WTC11 (cell line): ENCODE data around the gene CTPS2. TPM values are rescaled to one million over a fixed set of nuclear protein-coding genes. Genes with fewer than 3 reads are reported as not detected.

Source experiments
- ATAC-seq: fragments of 200-7000 bp; cut with Tn5 transposase; 2 replicates; pipeline ENCODE4 v1.10.0; 2021; ENCODE audit warnings: mild to moderate bottlenecking, moderate library complexity
- CTCF ChIA-PET: fragments of 300-600 bp; sonication (Branson Sonifier 250); formaldehyde crosslinking; loops from one replicate; lab custom pipeline; 2021; ENCODE audit warnings: antibody characterized with exemption; lab: Charles Lee
- POLR2A ChIA-PET: fragments of 350-600 bp; sonication (Branson Sonifier 250); formaldehyde crosslinking; loops from one replicate; lab custom pipeline; 2021; ENCODE audit warnings: antibody characterized with exemption; lab: Charles Lee
- DNase-seq: peaks from one replicate; pipeline ENCODE4 v3.0.0; 2021; ENCODE audit warnings: low spot score
- H3K27ac Mint-ChIP-seq: 2 replicates; pipeline ENCODE4 v1.8.0; 2021; ENCODE audit warnings: mixed read lengths
- H3K27me3 Mint-ChIP-seq: 2 replicates; pipeline ENCODE4 v1.8.0; 2021; ENCODE audit warnings: low read depth, mild to moderate bottlenecking, moderate library complexity, mixed read lengths
- H3K36me3 Mint-ChIP-seq: 2 replicates; pipeline ENCODE4 v1.8.0; 2021; ENCODE audit warnings: mixed read lengths
- H3K4me1 Mint-ChIP-seq: 2 replicates; pipeline ENCODE4 v1.8.0; 2022; ENCODE audit warnings: mixed read lengths
- H3K4me3 Mint-ChIP-seq: 2 replicates; pipeline ENCODE4 v1.8.0; 2021; ENCODE audit warnings: mild to moderate bottlenecking, moderate library complexity, mixed read lengths
- H3K9me3 Mint-ChIP-seq: 2 replicates; pipeline ENCODE4 v1.8.0; 2021; ENCODE audit warnings: mixed read lengths
- CBFB ChIP-seq: sonication (generic); formaldehyde crosslinking; IDR thresholded peaks from 2 replicates; pipeline ENCODE4 v1.8.1; 2022; ENCODE audit warnings: mild to moderate bottlenecking, low read depth, missing genetic modification reagents
- CREB1 ChIP-seq: sonication (generic); formaldehyde crosslinking; IDR thresholded peaks from 2 replicates; pipeline ENCODE4 v1.8.0; 2023; ENCODE audit warnings: mild to moderate bottlenecking, missing genetic modification reagents
- CREM ChIP-seq: sonication (generic); formaldehyde crosslinking; IDR thresholded peaks from 2 replicates; pipeline ENCODE4 v1.8.1; 2022; ENCODE audit warnings: mild to moderate bottlenecking, missing genetic modification reagents, moderate library complexity
- ELF4 ChIP-seq: sonication (generic); formaldehyde crosslinking; IDR thresholded peaks from 2 replicates; pipeline ENCODE4 v1.8.1; 2022; ENCODE audit warnings: low read depth, mild to moderate bottlenecking, moderate library complexity, missing genetic modification reagents
- EMX1 ChIP-seq: fragments of 250-450 bp; sonication (Bioruptor Pico); IDR thresholded peaks from 2 replicates; pipeline ENCODE4 v1.8.0; 2021; ENCODE audit warnings: mild to moderate bottlenecking
- FOXK1 ChIP-seq: sonication (generic); formaldehyde crosslinking; IDR thresholded peaks from 2 replicates; pipeline ENCODE4 v1.8.0; 2022; ENCODE audit warnings: mild to moderate bottlenecking, moderate library complexity, missing genetic modification reagents
- FOXP1 ChIP-seq: sonication (generic); formaldehyde crosslinking; IDR thresholded peaks from 2 replicates; pipeline ENCODE4 v1.8.0; 2022; ENCODE audit warnings: missing genetic modification reagents, mild to moderate bottlenecking, moderate library complexity, borderline replicate concordance
- GTF2I ChIP-seq: fragments of 250-450 bp; sonication (Bioruptor Pico); conservative IDR thresholded peaks from 2 replicates; pipeline ENCODE4 v1.4.0; 2021; ENCODE audit warnings: mild to moderate bottlenecking
- KAT7 ChIP-seq: sonication (generic); formaldehyde crosslinking; IDR thresholded peaks from 2 replicates; pipeline ENCODE4 v1.8.1; 2023; ENCODE audit warnings: missing genetic modification reagents, mild to moderate bottlenecking, borderline replicate concordance
- NFE2L1 ChIP-seq: sonication (generic); formaldehyde crosslinking; IDR thresholded peaks from 2 replicates; pipeline ENCODE4 v1.8.1; 2023; ENCODE audit warnings: missing genetic modification reagents
- OVOL2 ChIP-seq: fragments of 250-450 bp; sonication (Bioruptor Pico); IDR thresholded peaks from 2 replicates; pipeline ENCODE4 v1.9.0; 2021; ENCODE audit warnings: mild to moderate bottlenecking, borderline replicate concordance
- RELA ChIP-seq: sonication (generic); formaldehyde crosslinking; IDR thresholded peaks from 2 replicates; pipeline ENCODE4 v1.8.1; 2022; ENCODE audit warnings: missing genetic modification reagents, mild to moderate bottlenecking, borderline replicate concordance
- SMAD3 ChIP-seq: sonication (generic); formaldehyde crosslinking; IDR thresholded peaks from 2 replicates; pipeline ENCODE4 v1.8.0; 2022; ENCODE audit warnings: missing genetic modification reagents, mild to moderate bottlenecking, borderline replicate concordance
- SOX15 ChIP-seq: fragments of 250-450 bp; sonication (Bioruptor Pico); IDR thresholded peaks from 2 replicates; pipeline ENCODE4 v1.9.0; 2021; ENCODE audit warnings: mild to moderate bottlenecking
- SP1 ChIP-seq: sonication (generic); formaldehyde crosslinking; conservative IDR thresholded peaks from 2 replicates; pipeline ENCODE4 v1.8.1; 2022; ENCODE audit warnings: missing genetic modification reagents
- ZNF396 ChIP-seq: fragments of 250-450 bp; sonication (Bioruptor Pico); IDR thresholded peaks from 2 replicates; pipeline ENCODE4 v1.8.0; 2021; ENCODE audit warnings: mild to moderate bottlenecking, moderate library complexity, borderline replicate concordance
- ZNF423 ChIP-seq: fragments of 250-450 bp; sonication (Bioruptor Pico); IDR thresholded peaks from 2 replicates; pipeline ENCODE4 v2.1.2; 2022; ENCODE audit warnings: mild to moderate bottlenecking, moderate library complexity
- total RNA-seq: library from RNA; stranded (reverse); gene quantifications from 3 replicates; pipeline ENCODE4 v1.2.3, GENCODE V29; 2021
- TF ChIP-seq, protein P1 (sequence below): fragments of 250-450 bp; sonication (Bioruptor Pico); IDR thresholded peaks from 2 replicates; pipeline ENCODE4 v2.1.2; 2022; ENCODE audit warnings: mild to moderate bottlenecking, moderate library complexity
- TF ChIP-seq, protein P2 (sequence below): sonication (generic); formaldehyde crosslinking; IDR thresholded peaks from 2 replicates; pipeline ENCODE4 v1.8.0; 2022; ENCODE audit warnings: mild to moderate bottlenecking, missing genetic modification reagents
- TF ChIP-seq, protein P3 (sequence below): fragments of 250-450 bp; sonication (Bioruptor Pico); IDR thresholded peaks from 2 replicates; pipeline ENCODE4 v1.9.0; 2021; ENCODE audit warnings: mild to moderate bottlenecking
- TF ChIP-seq, protein P4 (sequence below): sonication (generic); formaldehyde crosslinking; conservative IDR thresholded peaks from 2 replicates; pipeline ENCODE4 v1.8.1; 2022; ENCODE audit warnings: mild to moderate bottlenecking, missing genetic modification reagents
- TF ChIP-seq, protein P5 (sequence below): sonication (generic); formaldehyde crosslinking; IDR thresholded peaks from 2 replicates; pipeline ENCODE4 v1.8.1; 2022; ENCODE audit warnings: low read depth, mild to moderate bottlenecking, moderate library complexity, missing genetic modification reagents, borderline replicate concordance
- TF ChIP-seq, protein P6 (sequence below): sonication (generic); formaldehyde crosslinking; IDR thresholded peaks from 2 replicates; pipeline ENCODE4 v1.8.1; 2022; ENCODE audit warnings: low read depth, missing genetic modification reagents, borderline replicate concordance
- TF ChIP-seq, protein P7 (sequence below): sonication (generic); formaldehyde crosslinking; IDR thresholded peaks from 2 replicates; pipeline ENCODE4 v1.8.1; 2022; ENCODE audit warnings: missing genetic modification reagents, borderline replicate concordance
- TF ChIP-seq, protein P8 (sequence below): sonication (generic); formaldehyde crosslinking; IDR thresholded peaks from 2 replicates; pipeline ENCODE4 v1.8.1; 2023; ENCODE audit warnings: mild to moderate bottlenecking, missing genetic modification reagents

The CTPS2 gene
- total RNA-seq, 1 experiment from 2014 or later, result 23.2 TPM

DNA sequence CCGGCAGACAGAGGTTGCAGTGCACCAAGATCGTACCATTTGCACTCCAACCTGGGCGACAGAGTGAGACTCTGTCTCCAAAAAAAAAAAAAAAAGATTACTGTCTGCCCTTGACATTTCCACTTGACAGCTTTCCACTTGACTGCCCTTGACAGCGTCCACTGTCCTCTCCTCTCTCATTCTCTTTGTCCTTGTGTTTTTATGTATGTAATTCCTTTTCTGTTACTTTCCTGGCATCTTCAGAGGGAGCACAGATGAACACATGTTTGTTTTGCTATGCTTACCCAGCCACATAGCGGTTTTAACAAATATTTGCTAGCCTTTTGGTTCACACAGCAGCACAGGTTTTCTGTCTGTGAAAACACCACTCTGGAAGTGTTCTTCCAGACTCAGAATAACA is 33.2 kb upstream of the CTPS2 start:
- ChIA-PET CTCF (no interaction called here), POLR2A (no interaction called here)
- no peak overlapping the region for H3K4me3 Mint-ChIP-seq
- TF ChIP-seq CREB1 (CRISPR knock-in tag) (no peak), NFE2L1 (CRISPR knock-in tag) (no peak), FOXK1 (no peak), ZNF423 (no peak), OVOL2 (CRISPR knock-in tag) (no peak), SOX15 (no peak), CREM (CRISPR knock-in tag) (no peak), CBFB (CRISPR knock-in tag) (no peak), FOXP1 (CRISPR knock-in tag) (no peak), EMX1 (CRISPR knock-in tag) (no peak), KAT7 (CRISPR knock-in tag) (no peak), RELA (CRISPR knock-in tag) (no peak)
- TF ChIP-seq, protein P1, sequence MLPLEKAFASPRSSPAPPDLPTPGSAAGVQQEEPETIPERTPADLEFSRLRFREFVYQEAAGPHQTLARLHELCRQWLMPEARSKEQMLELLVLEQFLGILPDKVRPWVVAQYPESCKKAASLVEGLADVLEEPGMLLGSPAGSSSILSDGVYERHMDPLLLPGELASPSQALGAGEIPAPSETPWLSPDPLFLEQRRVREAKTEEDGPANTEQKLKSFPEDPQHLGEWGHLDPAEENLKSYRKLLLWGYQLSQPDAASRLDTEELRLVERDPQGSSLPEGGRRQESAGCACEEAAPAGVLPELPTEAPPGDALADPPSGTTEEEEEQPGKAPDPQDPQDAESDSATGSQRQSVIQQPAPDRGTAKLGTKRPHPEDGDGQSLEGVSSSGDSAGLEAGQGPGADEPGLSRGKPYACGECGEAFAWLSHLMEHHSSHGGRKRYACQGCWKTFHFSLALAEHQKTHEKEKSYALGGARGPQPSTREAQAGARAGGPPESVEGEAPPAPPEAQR (CRISPR knock-in tag), result no peak
- TF ChIP-seq, protein P2, sequence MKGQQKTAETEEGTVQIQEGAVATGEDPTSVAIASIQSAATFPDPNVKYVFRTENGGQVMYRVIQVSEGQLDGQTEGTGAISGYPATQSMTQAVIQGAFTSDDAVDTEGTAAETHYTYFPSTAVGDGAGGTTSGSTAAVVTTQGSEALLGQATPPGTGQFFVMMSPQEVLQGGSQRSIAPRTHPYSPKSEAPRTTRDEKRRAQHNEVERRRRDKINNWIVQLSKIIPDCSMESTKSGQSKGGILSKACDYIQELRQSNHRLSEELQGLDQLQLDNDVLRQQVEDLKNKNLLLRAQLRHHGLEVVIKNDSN, result no peak
- TF ChIP-seq, protein P3, sequence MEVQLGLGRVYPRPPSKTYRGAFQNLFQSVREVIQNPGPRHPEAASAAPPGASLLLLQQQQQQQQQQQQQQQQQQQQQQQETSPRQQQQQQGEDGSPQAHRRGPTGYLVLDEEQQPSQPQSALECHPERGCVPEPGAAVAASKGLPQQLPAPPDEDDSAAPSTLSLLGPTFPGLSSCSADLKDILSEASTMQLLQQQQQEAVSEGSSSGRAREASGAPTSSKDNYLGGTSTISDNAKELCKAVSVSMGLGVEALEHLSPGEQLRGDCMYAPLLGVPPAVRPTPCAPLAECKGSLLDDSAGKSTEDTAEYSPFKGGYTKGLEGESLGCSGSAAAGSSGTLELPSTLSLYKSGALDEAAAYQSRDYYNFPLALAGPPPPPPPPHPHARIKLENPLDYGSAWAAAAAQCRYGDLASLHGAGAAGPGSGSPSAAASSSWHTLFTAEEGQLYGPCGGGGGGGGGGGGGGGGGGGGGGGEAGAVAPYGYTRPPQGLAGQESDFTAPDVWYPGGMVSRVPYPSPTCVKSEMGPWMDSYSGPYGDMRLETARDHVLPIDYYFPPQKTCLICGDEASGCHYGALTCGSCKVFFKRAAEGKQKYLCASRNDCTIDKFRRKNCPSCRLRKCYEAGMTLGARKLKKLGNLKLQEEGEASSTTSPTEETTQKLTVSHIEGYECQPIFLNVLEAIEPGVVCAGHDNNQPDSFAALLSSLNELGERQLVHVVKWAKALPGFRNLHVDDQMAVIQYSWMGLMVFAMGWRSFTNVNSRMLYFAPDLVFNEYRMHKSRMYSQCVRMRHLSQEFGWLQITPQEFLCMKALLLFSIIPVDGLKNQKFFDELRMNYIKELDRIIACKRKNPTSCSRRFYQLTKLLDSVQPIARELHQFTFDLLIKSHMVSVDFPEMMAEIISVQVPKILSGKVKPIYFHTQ (CRISPR knock-in tag), result no peak
- TF ChIP-seq, protein P4, sequence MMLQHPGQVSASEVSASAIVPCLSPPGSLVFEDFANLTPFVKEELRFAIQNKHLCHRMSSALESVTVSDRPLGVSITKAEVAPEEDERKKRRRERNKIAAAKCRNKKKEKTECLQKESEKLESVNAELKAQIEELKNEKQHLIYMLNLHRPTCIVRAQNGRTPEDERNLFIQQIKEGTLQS (CRISPR knock-in tag), result no peak
- TF ChIP-seq, protein P5, sequence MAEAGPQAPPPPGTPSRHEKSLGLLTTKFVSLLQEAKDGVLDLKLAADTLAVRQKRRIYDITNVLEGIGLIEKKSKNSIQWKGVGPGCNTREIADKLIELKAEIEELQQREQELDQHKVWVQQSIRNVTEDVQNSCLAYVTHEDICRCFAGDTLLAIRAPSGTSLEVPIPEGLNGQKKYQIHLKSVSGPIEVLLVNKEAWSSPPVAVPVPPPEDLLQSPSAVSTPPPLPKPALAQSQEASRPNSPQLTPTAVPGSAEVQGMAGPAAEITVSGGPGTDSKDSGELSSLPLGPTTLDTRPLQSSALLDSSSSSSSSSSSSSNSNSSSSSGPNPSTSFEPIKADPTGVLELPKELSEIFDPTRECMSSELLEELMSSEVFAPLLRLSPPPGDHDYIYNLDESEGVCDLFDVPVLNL (CRISPR knock-in tag), result no peak
- TF ChIP-seq, protein P6, sequence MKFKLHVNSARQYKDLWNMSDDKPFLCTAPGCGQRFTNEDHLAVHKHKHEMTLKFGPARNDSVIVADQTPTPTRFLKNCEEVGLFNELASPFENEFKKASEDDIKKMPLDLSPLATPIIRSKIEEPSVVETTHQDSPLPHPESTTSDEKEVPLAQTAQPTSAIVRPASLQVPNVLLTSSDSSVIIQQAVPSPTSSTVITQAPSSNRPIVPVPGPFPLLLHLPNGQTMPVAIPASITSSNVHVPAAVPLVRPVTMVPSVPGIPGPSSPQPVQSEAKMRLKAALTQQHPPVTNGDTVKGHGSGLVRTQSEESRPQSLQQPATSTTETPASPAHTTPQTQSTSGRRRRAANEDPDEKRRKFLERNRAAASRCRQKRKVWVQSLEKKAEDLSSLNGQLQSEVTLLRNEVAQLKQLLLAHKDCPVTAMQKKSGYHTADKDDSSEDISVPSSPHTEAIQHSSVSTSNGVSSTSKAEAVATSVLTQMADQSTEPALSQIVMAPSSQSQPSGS (CRISPR knock-in tag), result no peak
- no peak for ATAC-seq
- peaks cover 45% of the 10 kb centered on the region for H3K36me3 Mint-ChIP-seq
- no peaks in the 10 kb centered on the region for H3K9me3 Mint-ChIP-seq
- no peak for DNase-seq
- no peak overlapping the region for H3K27ac Mint-ChIP-seq
- no peaks in the 10 kb centered on the region for H3K27me3 Mint-ChIP-seq
- H3K4me1 Mint-ChIP-seq, result no peaks in the 10 kb centered on the region

DNA sequence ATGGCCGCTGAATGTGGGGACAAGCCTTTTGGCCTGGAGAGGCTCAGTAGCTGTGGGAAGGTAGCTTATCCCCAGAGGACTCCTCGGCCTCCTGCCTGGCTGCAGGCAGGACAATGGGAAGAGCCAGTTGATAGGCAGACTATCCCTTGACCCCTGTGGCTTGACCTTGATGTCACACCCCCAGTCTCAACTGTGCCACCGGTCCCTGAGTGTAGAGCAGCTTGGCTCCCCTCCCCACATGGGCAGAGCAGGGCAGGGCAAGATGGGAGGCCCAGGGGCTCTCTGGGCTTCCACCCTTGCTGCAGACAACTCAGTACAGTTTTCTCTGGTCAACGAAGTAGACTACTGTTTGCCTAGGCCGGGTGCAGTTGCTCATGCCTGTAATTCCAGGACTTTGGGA is 32.6 kb upstream of the CTPS2 start:
- Mint-ChIP-seq H3K27me3 (no peaks in the 10 kb centered on the region), H3K9me3 (no peaks in the 10 kb centered on the region), H3K27ac (no peak overlapping the region), H3K4me1 (no peaks in the 10 kb centered on the region), H3K36me3 (peaks cover 42% of the 10 kb centered on the region), H3K4me3 (no peak overlapping the region)
- no peak for DNase-seq
- POLR2A ChIA-PET, result no interaction called here
- CTCF ChIA-PET, result no interaction called here
- no peak for ATAC-seq
- TF ChIP-seq, protein P7, sequence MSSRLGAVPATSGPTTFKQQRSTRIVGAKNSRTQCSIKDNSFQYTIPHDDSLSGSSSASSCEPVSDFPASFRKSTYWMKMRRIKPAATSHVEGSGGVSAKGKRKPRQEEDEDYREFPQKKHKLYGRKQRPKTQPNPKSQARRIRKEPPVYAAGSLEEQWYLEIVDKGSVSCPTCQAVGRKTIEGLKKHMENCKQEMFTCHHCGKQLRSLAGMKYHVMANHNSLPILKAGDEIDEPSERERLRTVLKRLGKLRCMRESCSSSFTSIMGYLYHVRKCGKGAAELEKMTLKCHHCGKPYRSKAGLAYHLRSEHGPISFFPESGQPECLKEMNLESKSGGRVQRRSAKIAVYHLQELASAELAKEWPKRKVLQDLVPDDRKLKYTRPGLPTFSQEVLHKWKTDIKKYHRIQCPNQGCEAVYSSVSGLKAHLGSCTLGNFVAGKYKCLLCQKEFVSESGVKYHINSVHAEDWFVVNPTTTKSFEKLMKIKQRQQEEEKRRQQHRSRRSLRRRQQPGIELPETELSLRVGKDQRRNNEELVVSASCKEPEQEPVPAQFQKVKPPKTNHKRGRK, result no peak
- TF ChIP-seq SP1 (no peak), ELF4 (CRISPR knock-in tag) (no peak), CBFB (CRISPR knock-in tag) (no peak), CREB1 (CRISPR knock-in tag) (no peak), ZNF423 (no peak), SMAD3 (no peak), ZNF396 (CRISPR knock-in tag) (no peak), GTF2I (no peak), OVOL2 (CRISPR knock-in tag) (no peak)
- TF ChIP-seq, protein P8, sequence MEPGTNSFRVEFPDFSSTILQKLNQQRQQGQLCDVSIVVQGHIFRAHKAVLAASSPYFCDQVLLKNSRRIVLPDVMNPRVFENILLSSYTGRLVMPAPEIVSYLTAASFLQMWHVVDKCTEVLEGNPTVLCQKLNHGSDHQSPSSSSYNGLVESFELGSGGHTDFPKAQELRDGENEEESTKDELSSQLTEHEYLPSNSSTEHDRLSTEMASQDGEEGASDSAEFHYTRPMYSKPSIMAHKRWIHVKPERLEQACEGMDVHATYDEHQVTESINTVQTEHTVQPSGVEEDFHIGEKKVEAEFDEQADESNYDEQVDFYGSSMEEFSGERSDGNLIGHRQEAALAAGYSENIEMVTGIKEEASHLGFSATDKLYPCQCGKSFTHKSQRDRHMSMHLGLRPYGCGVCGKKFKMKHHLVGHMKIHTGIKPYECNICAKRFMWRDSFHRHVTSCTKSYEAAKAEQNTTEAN (CRISPR knock-in tag), result no peak
